ENCODE data around the gene GRIK4.

DNA sequence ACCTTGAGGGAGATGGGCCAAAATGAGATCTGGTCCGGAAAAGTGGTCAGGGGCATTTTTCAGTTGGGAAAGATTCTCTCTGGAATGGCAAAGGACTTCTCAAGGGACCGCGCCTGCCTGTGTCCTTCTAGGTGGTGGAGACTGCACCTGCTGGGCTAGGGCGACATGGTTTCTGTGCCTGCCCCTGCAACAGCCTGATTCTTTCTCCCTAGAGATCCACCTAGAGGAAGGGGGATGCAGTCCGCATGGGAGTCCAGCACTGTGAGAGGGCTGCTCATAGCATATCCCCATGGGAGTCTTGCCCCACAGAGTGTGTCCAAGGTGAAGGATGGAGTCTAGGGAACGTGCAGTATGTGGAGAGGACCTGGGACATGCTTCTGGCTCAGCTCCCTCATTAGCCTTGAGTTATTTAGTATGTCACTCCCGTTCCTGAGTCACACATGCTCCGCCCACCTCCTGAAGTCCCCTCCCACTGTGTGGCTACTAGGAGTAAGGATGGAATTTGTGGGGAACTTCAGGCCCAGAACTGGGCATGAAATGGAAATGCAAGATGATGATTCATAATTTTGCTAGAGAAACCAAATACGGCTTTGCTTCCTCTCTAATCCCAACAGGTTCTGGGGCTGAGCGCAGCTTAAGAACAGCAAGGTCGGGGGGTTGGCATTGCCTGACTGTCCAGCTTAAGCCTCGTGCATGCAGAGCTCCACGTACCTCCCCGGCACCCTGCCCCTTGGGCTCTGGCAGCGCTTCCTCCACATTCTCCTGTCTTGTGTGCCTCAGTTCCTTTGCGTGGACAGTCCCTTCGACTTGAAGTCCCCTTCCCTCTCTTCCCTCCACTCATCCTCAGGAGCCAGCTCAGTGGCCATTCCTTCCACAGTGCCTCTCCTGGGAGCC is 35.0 kb downstream of the GRIK4 start:
- TF ChIP-seq, protein P1, sequence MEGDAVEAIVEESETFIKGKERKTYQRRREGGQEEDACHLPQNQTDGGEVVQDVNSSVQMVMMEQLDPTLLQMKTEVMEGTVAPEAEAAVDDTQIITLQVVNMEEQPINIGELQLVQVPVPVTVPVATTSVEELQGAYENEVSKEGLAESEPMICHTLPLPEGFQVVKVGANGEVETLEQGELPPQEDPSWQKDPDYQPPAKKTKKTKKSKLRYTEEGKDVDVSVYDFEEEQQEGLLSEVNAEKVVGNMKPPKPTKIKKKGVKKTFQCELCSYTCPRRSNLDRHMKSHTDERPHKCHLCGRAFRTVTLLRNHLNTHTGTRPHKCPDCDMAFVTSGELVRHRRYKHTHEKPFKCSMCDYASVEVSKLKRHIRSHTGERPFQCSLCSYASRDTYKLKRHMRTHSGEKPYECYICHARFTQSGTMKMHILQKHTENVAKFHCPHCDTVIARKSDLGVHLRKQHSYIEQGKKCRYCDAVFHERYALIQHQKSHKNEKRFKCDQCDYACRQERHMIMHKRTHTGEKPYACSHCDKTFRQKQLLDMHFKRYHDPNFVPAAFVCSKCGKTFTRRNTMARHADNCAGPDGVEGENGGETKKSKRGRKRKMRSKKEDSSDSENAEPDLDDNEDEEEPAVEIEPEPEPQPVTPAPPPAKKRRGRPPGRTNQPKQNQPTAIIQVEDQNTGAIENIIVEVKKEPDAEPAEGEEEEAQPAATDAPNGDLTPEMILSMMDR (IDR thresholded peaks at IDR 0.05), result no peak
- no peak for TF ChIP-seq POLR2A (IDR thresholded peaks at IDR 0.05)
